Cardiac muscle cell (in vitro differentiated cells and primary cell): ENCODE measurements around the gene SDHAF1. TPM values are rescaled to one million over a fixed set of nuclear protein-coding genes. Genes with fewer than 3 reads are reported as not detected.
"Not testable (repeated sequence)": the region's sequence is repeated elsewhere in the genome, so short reads cannot be mapped to it uniquely, and the experiment has no call there.

Experiments used
- DNase-seq, 2 donors: peaks; one replicate each; pipeline versions ENCODE4 v3.0.0 to v3.0.0-alpha.2; 2010 to 2017; ENCODE audit warnings: low read depth in 1 of 2, low spot score in 1 of 2
- H3K27ac ChIP-seq: fragments of 200-600 bp; sonication (generic); 2 replicates; pipeline ENCODE4 v1.5.1; 2016
- H3K27me3 ChIP-seq: fragments of 200-600 bp; sonication (generic); 2 replicates; pipeline ENCODE4 v1.6.0; 2016; ENCODE audit warnings: control low read depth
- H3K36me3 ChIP-seq: fragments of 200-600 bp; sonication (generic); 2 replicates; pipeline ENCODE4 v1.5.1; 2016; ENCODE audit warnings: control low read depth
- H3K4me1 ChIP-seq: fragments of 200-600 bp; sonication (generic); 2 replicates; pipeline ENCODE4 v1.8.1; 2017; ENCODE audit warnings: low read depth, mild to moderate bottlenecking, mixed run types
- H3K4me3 ChIP-seq: fragments of 200-600 bp; sonication (generic); 2 replicates; pipeline ENCODE4 v1.5.1; 2016; ENCODE audit warnings: mild to moderate bottlenecking
- H3K9me3 ChIP-seq: fragments of 200-600 bp; sonication (generic); 2 replicates; pipeline ENCODE4 v1.5.1; 2017; ENCODE audit warnings: low read depth, mild to moderate bottlenecking, control low read depth
- polyA plus RNA-seq: library from polyadenylated mRNA; unstranded; fragments of >200 nt; fragmentation: Nextera tagmentation; extraction: Ambion mirVana; gene quantifications from 2 replicates; pipeline ENCODE4 v1.2.1, GENCODE V29; 2016
- total RNA-seq: library from RNA; depleted of rRNA; stranded (reverse); fragments of >200 nt; gene quantifications from 2 replicates; pipeline ENCODE4 v1.2.3, GENCODE V29; 2016
- TF ChIP-seq, protein P1 (sequence below): IDR thresholded peaks from 2 replicates; pipeline ENCODE4 v1.5.1; 2012; ENCODE audit warnings: low read depth, mild to moderate bottlenecking, low read length

SDHAF1 gene
- total and polyA plus RNA-seq, 2 experiments from 2014 or later = 36.2 to 58.0 TPM

DNA sequence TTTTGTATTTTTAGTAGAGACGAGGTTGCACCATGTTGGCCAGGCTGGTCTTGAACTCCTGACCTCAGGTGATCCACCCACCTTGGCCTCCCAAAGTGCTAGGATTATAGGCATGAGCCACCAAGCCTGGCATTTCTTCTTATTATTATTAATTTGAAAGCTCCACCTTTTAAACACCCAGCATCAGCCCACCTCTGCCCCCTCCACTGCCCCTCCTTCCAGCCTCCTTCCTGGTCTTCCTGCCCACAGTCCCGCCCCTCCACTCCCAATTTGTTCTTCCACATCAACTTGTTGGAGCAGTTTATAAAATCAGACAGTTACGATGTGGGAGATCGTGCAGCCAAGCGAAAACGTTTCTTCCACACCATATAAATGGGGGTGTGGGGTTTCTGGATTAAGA is 45.5 kb downstream of the SDHAF1 start:
- no peak for DNase-seq
- no peaks in the 10 kb centered on the region for H3K27me3 ChIP-seq
- TF ChIP-seq, protein P1, sequence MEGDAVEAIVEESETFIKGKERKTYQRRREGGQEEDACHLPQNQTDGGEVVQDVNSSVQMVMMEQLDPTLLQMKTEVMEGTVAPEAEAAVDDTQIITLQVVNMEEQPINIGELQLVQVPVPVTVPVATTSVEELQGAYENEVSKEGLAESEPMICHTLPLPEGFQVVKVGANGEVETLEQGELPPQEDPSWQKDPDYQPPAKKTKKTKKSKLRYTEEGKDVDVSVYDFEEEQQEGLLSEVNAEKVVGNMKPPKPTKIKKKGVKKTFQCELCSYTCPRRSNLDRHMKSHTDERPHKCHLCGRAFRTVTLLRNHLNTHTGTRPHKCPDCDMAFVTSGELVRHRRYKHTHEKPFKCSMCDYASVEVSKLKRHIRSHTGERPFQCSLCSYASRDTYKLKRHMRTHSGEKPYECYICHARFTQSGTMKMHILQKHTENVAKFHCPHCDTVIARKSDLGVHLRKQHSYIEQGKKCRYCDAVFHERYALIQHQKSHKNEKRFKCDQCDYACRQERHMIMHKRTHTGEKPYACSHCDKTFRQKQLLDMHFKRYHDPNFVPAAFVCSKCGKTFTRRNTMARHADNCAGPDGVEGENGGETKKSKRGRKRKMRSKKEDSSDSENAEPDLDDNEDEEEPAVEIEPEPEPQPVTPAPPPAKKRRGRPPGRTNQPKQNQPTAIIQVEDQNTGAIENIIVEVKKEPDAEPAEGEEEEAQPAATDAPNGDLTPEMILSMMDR = no peak

DNA sequence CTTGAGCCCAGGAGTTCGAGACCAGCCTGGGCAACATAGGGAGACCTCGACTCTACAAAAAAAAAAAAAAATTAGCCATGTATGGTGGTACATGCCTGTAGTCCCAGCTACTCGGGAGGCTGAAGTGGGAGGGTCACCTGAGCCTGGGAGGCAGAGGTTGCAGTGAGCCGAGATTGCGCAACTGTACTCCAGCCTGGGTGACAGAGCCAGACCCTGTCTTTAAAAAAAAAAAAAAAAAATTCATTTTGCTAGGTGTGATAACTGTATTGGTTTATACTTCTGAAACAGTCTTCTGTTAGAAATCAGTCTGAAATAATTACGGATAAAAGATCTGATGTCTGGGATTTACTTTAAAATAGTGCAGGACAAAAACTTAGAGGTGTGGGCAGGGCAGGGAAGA is 46.1 kb downstream of the SDHAF1 start:
- H3K36me3 ChIP-seq, H3K9me3 ChIP-seq, H3K4me1 ChIP-seq, H3K27ac ChIP-seq, DNase-seq, H3K4me3 ChIP-seq, H3K27me3 ChIP-seq: not testable (repeated sequence)

More for the DNA sequence above, 45.5 kb downstream of the SDHAF1 start:
- Histone ChIP-seq H3K4me1 (no peaks in the 10 kb centered on the region), H3K36me3 (no peaks in the 10 kb centered on the region), H3K4me3 (no peak overlapping the region), H3K9me3 (no peaks in the 10 kb centered on the region), H3K27ac (no peak overlapping the region)

DNA sequence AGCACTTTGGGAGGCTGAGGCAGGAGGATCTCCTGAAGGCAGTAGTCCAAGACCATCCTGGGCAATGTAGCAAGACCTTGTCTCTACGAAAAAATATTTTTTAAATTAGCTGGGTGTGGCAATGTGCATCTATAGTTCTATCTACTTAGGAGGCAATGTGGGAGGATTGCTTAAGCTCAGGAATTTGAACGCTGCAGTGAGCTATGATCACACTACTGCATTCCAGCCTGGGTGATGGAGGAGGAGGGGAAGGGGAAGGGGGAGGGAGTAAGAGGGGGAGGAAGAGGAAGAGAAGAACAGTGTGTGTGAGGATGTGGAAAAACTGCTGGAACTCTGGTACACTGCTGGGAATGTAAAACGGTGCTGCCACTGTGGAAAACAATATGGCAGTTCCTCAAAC is 46.8 kb downstream of the SDHAF1 start:
- Histone ChIP-seq H3K27me3 (no peaks in the 10 kb centered on the region), H3K36me3 (no peaks in the 10 kb centered on the region), H3K27ac (peak overlapping the region; percentile 5), H3K9me3 (no peaks in the 10 kb centered on the region), H3K4me1 (no peaks in the 10 kb centered on the region), H3K4me3 (no peak overlapping the region)
- TF ChIP-seq, protein P1 = no peak
- peak; percentile 8 to 97 for DNase-seq

DNA sequence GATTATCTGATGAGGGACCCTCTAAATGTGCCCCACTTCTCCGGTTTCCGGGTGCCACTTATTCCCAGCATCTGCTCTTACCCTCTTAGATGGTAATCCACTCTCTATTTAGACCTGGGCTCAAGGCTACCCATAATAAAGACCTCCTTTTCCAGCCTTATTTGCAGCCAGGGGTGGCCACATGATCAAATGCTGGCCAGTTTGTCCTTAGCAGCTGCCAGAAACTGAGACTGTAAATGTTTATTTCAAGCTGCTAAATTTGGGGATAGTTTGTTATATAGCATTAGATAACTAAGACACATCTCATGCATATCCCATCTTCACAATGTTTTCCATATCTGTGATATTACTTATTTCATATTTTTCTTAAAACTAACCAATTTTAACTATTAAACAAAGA is 49.0 kb downstream of the SDHAF1 start:
- Histone ChIP-seq H3K27me3 (no peaks in the 10 kb centered on the region), H3K36me3 (no peaks in the 10 kb centered on the region), H3K4me1 (no peaks in the 10 kb centered on the region), H3K4me3 (no peak overlapping the region), H3K9me3 (no peaks in the 10 kb centered on the region), H3K27ac (no peak overlapping the region)
- no peak for DNase-seq
- TF ChIP-seq, protein P1 = no peak

Other genes with a start within 250 kb of the SDHAF1 start
- gene U2AF1L4, start 249.8 kb upstream of the SDHAF1 start, total RNA-seq = 30.3 and 40.2 TPM in 2 replicates
- gene U2AF1L4, start 249.8 kb upstream of the SDHAF1 start, polyA plus RNA-seq = 45.5 and 61.7 TPM in 2 replicates
- 43.7 and 65.4 TPM in 2 replicates for gene PSENEN, start 249.5 kb upstream of the SDHAF1 start, total RNA-seq
- gene PSENEN, start 249.5 kb upstream of the SDHAF1 start, polyA plus RNA-seq = 158 and 173 TPM in 2 replicates
- gene LIN37, start 246.6 kb upstream of the SDHAF1 start, total RNA-seq = 16.0 and 16.8 TPM in 2 replicates
- 11.4 and 16.3 TPM in 2 replicates for gene LIN37, start 246.6 kb upstream of the SDHAF1 start, polyA plus RNA-seq
- gene HSPB6, start 238.2 kb upstream of the SDHAF1 start, total RNA-seq = 0.51 and 2.5 TPM in 2 replicates
- gene HSPB6, start 238.2 kb upstream of the SDHAF1 start, polyA plus RNA-seq = 0.76 and 2.6 TPM in 2 replicates
- gene PROSER3, start 237.0 kb upstream of the SDHAF1 start, total RNA-seq = 14.8 and 16.3 TPM in 2 replicates
- 28.9 and 35.7 TPM in 2 replicates for gene PROSER3, start 237.0 kb upstream of the SDHAF1 start, polyA plus RNA-seq
- 10.9 and 47.4 TPM in 2 replicates for gene ARHGAP33, start 219.6 kb upstream of the SDHAF1 start, total RNA-seq
- gene ARHGAP33, start 219.6 kb upstream of the SDHAF1 start, polyA plus RNA-seq = 16.1 and 31.9 TPM in 2 replicates
- gene PRODH2, start 182.3 kb upstream of the SDHAF1 start, total RNA-seq = 0.09 TPM in 1 of 2 replicates, not detected in the other
- not detected in 2 replicates for gene PRODH2, start 182.3 kb upstream of the SDHAF1 start, polyA plus RNA-seq
- gene NPHS1, start 142.7 kb upstream of the SDHAF1 start, total RNA-seq = 1.1 and 1.3 TPM in 2 replicates
- gene NPHS1, start 142.7 kb upstream of the SDHAF1 start, polyA plus RNA-seq = 0.37 TPM in 1 of 2 replicates, not detected in the other
- 3.5 and 4.2 TPM in 2 replicates for gene KIRREL2, start 138.3 kb upstream of the SDHAF1 start, total RNA-seq
- gene KIRREL2, start 138.3 kb upstream of the SDHAF1 start, polyA plus RNA-seq = 3.2 and 3.7 TPM in 2 replicates
- gene APLP1, start 126.6 kb upstream of the SDHAF1 start, total RNA-seq = 126 and 134 TPM in 2 replicates
- 117 and 157 TPM in 2 replicates for gene APLP1, start 126.6 kb upstream of the SDHAF1 start, polyA plus RNA-seq
- gene NFKBID, start 94.6 kb upstream of the SDHAF1 start, total RNA-seq = 3.7 and 5.1 TPM in 2 replicates
- gene NFKBID, start 94.6 kb upstream of the SDHAF1 start, polyA plus RNA-seq = 6.4 and 8.5 TPM in 2 replicates
- gene HCST, start 92.7 kb upstream of the SDHAF1 start, total RNA-seq = 2.5 TPM in 1 of 2 replicates, not detected in the other
- gene HCST, start 92.7 kb upstream of the SDHAF1 start, polyA plus RNA-seq = 2.1 and 2.4 TPM in 2 replicates
- gene TYROBP, start 86.9 kb upstream of the SDHAF1 start, total RNA-seq = 2.9 TPM in 1 of 2 replicates, not detected in the other
- gene TYROBP, start 86.9 kb upstream of the SDHAF1 start, polyA plus RNA-seq = 0.79 TPM in 1 of 2 replicates, not detected in the other
- gene LRFN3, start 58.8 kb upstream of the SDHAF1 start, total RNA-seq = 13.4 and 14.3 TPM in 2 replicates
- gene LRFN3, start 58.8 kb upstream of the SDHAF1 start, polyA plus RNA-seq = 10.3 and 16.0 TPM in 2 replicates
- gene SYNE4, start 13.6 kb downstream of the SDHAF1 start, total RNA-seq = 6.2 and 6.3 TPM in 2 replicates
- gene SYNE4, start 13.6 kb downstream of the SDHAF1 start, polyA plus RNA-seq = 8.7 and 11.4 TPM in 2 replicates
- 52.2 and 79.0 TPM in 2 replicates for gene ALKBH6, start 19.0 kb downstream of the SDHAF1 start, total RNA-seq
- 39.6 and 66.9 TPM in 2 replicates for gene ALKBH6, start 19.0 kb downstream of the SDHAF1 start, polyA plus RNA-seq
- gene CLIP3, start 37.7 kb downstream of the SDHAF1 start, total RNA-seq = 7.1 and 10.9 TPM in 2 replicates
- 18.9 and 26.4 TPM in 2 replicates for gene CLIP3, start 37.7 kb downstream of the SDHAF1 start, polyA plus RNA-seq
- 18.9 and 37.0 TPM in 2 replicates for gene THAP8, start 59.1 kb downstream of the SDHAF1 start, total RNA-seq
- gene THAP8, start 59.1 kb downstream of the SDHAF1 start, polyA plus RNA-seq = 24.8 and 32.5 TPM in 2 replicates
- 3.9 and 13.4 TPM in 2 replicates for gene WDR62, start 59.7 kb downstream of the SDHAF1 start, total RNA-seq
- gene WDR62, start 59.7 kb downstream of the SDHAF1 start, polyA plus RNA-seq = 2.1 and 9.1 TPM in 2 replicates
- gene OVOL3, start 116.0 kb downstream of the SDHAF1 start, total RNA-seq = not detected in 2 replicates
- 0.36 TPM in 1 of 2 replicates, not detected in the other for gene OVOL3, start 116.0 kb downstream of the SDHAF1 start, polyA plus RNA-seq
- gene POLR2I, start 119.7 kb downstream of the SDHAF1 start, total RNA-seq = 64.5 and 130 TPM in 2 replicates
- 224 and 229 TPM in 2 replicates for gene POLR2I, start 119.7 kb downstream of the SDHAF1 start, polyA plus RNA-seq
- gene TBCB, start 120.3 kb downstream of the SDHAF1 start, total RNA-seq = 177 and 261 TPM in 2 replicates
- gene TBCB, start 120.3 kb downstream of the SDHAF1 start, polyA plus RNA-seq = 202 and 268 TPM in 2 replicates
- gene CAPNS1, start 144.9 kb downstream of the SDHAF1 start, total RNA-seq = 198 and 384 TPM in 2 replicates
- gene CAPNS1, start 144.9 kb downstream of the SDHAF1 start, polyA plus RNA-seq = 294 and 413 TPM in 2 replicates
- gene COX7A1, start 157.3 kb downstream of the SDHAF1 start, total RNA-seq = 1.2 TPM in 1 of 2 replicates, not detected in the other
- 1.4 and 6.5 TPM in 2 replicates for gene COX7A1, start 157.3 kb downstream of the SDHAF1 start, polyA plus RNA-seq
- 1.2 and 2.5 TPM in 2 replicates for gene ZNF565, start 219.5 kb downstream of the SDHAF1 start, total RNA-seq
- gene ZNF565, start 219.5 kb downstream of the SDHAF1 start, polyA plus RNA-seq = 3.8 and 4.4 TPM in 2 replicates
- gene ZNF146, start 219.9 kb downstream of the SDHAF1 start, total RNA-seq = 57.4 and 83.4 TPM in 2 replicates
- gene ZNF146, start 219.9 kb downstream of the SDHAF1 start, polyA plus RNA-seq = 39.8 and 57.0 TPM in 2 replicates